B cell (primary cell): Measurements from ENCODE around the gene IFNL3. TPM values are rescaled to one million over a fixed set of nuclear protein-coding genes. Genes with fewer than 3 reads are reported as not detected.
A peak's percentile ranks its signal among the peaks of the same experiment; 100 is the strongest.

ENCODE experiments used
- ATAC-seq: fragments of 200-7000 bp; cut with Tn5 transposase; one replicate; pipeline ENCODE4 v1.10.0; 2021; ENCODE audit warnings: low read depth, mild to moderate bottlenecking, moderate number of reproducible peaks, moderate library complexity
- CTCF ChIA-PET: fragments of 350-600 bp; sonication (Branson Sonifier 250); formaldehyde crosslinking; loops from one replicate; lab custom pipeline; 2021; ENCODE audit warnings: antibody characterized with exemption, inconsistent platforms; lab: Charles Lee
- POLR2A ChIA-PET: fragments of 350-600 bp; sonication (Branson Sonifier 250); formaldehyde crosslinking; loops from one replicate; lab custom pipeline; 2021; ENCODE audit warnings: antibody characterized with exemption; lab: Charles Lee
- DNase-seq: peaks from one replicate; pipeline ENCODE4 v3.0.0; 2013
- H2AFZ ChIP-seq: 2 replicates; pipeline ENCODE4 v1.6.1; 2012; ENCODE audit warnings: mild to moderate bottlenecking, low read depth, low read length; ENCODE audit not compliant: insufficient read depth, poor library complexity, severe bottlenecking
- H3K27ac ChIP-seq, 2 donors: 1 replicate in 1 of 2; 2 replicates in 1 of 2; pipeline ENCODE4 v1.5.1; 2012 to 2013; ENCODE audit warnings: low read length in 2 of 2, mild to moderate bottlenecking in 2 of 2, moderate library complexity in 1 of 2
- H3K27me3 ChIP-seq, 4 experiments: fragments of 200-600 bp in 1 of 4; sonication (generic) in 1 of 4; replicated peaks in 1 of 4; 1 replicate in 2 of 4; 2 replicates in 2 of 4; pipeline versions ENCODE4 v1.6.1 to v1.7.0; 2013 to 2016; ENCODE audit warnings: low read length in 3 of 4, mild to moderate bottlenecking in 2 of 4, mixed read lengths in 1 of 4, moderate library complexity in 1 of 4; ENCODE audit not compliant: insufficient read depth in 4 of 4, control insufficient read depth in 3 of 4; ENCODE audit errors: control extremely low read depth in 1 of 4
- H3K36me3 ChIP-seq, 2 experiments: replicated peaks in 1 of 2; 1 replicate in 1 of 2; 2 replicates in 1 of 2; pipeline versions ENCODE4 v1.6.1 to v1.7.1; 2013; ENCODE audit warnings: low read length in 1 of 2; ENCODE audit not compliant: insufficient read depth in 2 of 2, control insufficient read depth in 1 of 2; ENCODE audit errors: control extremely low read depth in 1 of 2, extremely low read depth in 1 of 2
- H3K4me1 ChIP-seq, 2 donors: fragments of 200-600 bp in 1 of 2; sonication (generic) in 1 of 2; 1 replicate in 1 of 2; 2 replicates in 1 of 2; pipeline versions ENCODE4 v1.5.1 to v1.6.1; 2013 to 2017; ENCODE audit warnings: low read length in 2 of 2; ENCODE audit not compliant: control insufficient read depth in 2 of 2, insufficient read depth in 2 of 2
- H3K4me2 ChIP-seq: replicated peaks from 2 replicates; pipeline ENCODE3; 2012; ENCODE audit warnings: mild to moderate bottlenecking, low read depth, low read length; ENCODE audit not compliant: poor library complexity, severe bottlenecking
- H3K4me3 ChIP-seq, 5 experiments: fragments of 200-600 bp in 1 of 5; sonication (generic) in 1 of 5; 1 replicate in 3 of 5; 2 replicates in 2 of 5; pipeline versions ENCODE4 v1.5.1 to v1.7.0; 2011 to 2016; ENCODE audit warnings: low read length in 4 of 5, mild to moderate bottlenecking in 4 of 5, low read depth in 2 of 5, control low read depth in 1 of 5, moderate library complexity in 1 of 5; ENCODE audit not compliant: insufficient read depth in 1 of 5; ENCODE audit errors: control extremely low read depth in 1 of 5, extremely low read depth in 1 of 5
- H3K79me2 ChIP-seq: fragments of 200-600 bp; sonication (generic); one replicate; pipeline ENCODE4 v1.6.0; 2016; ENCODE audit warnings: low read length; ENCODE audit not compliant: control insufficient read depth, insufficient read depth
- H3K9ac ChIP-seq: fragments of 200-600 bp; sonication (generic); 2 replicates; pipeline ENCODE4 v1.6.1; 2017; ENCODE audit warnings: mild to moderate bottlenecking, low read length, moderate library complexity
- H3K9me3 ChIP-seq, 3 donors: one replicate each; pipeline versions ENCODE4 v1.6.1 to v1.7.1; 2013; ENCODE audit warnings: low read length in 2 of 3; ENCODE audit not compliant: control insufficient read depth in 2 of 3, insufficient read depth in 1 of 3; ENCODE audit errors: control extremely low read depth in 1 of 3
- H4K20me1 ChIP-seq: 2 replicates; pipeline ENCODE4 v1.6.0; 2012; ENCODE audit warnings: mild to moderate bottlenecking, low read length; ENCODE audit not compliant: insufficient read depth, control insufficient read depth, poor library complexity, severe bottlenecking
- H3K27ac Mint-ChIP-seq: one replicate; pipeline ENCODE4 v1.8.0; 2021; ENCODE audit warnings: mixed read lengths
- H3K27me3 Mint-ChIP-seq: one replicate; pipeline ENCODE4 v1.8.0; 2021; ENCODE audit warnings: mixed read lengths
- H3K4me1 Mint-ChIP-seq: one replicate; pipeline ENCODE4 v1.8.0; 2021; ENCODE audit warnings: mixed read lengths
- H3K4me3 Mint-ChIP-seq: one replicate; pipeline ENCODE4 v1.8.0; 2021; ENCODE audit warnings: mixed read lengths
- H3K9me3 Mint-ChIP-seq: one replicate; pipeline ENCODE4 v1.8.0; 2022; ENCODE audit warnings: mixed read lengths; ENCODE audit not compliant: insufficient read depth
- CTCF ChIP-seq: fragments of 200-600 bp; IDR thresholded peaks from one replicate; pipeline ENCODE4 v1.8.0; 2022; ENCODE audit warnings: antibody characterized with exemption, mild to moderate bottlenecking
- EZH2 ChIP-seq: IDR thresholded peaks from 2 replicates; pipeline ENCODE4 v1.6.1; 2012; ENCODE audit warnings: borderline replicate concordance, low read depth, mild to moderate bottlenecking, moderate library complexity, low read length; ENCODE audit not compliant: insufficient read depth, poor library complexity, severe bottlenecking
- WGBS: methylation state at CpG from one replicate; pipeline ENCODE4 v1.1.5; 2013; ENCODE audit warnings: missing lambda C conversion rate; ENCODE audit not compliant: insufficient coverage; 5-methylcytosine and 5-hydroxymethylcytosine counted together
- intact Hi-C: fragments of 100-400 bp; cut with micrococcal nuclease; formaldehyde crosslinking; loops from one replicate; pipeline ENCODE4 v1.10.0; 2022
- polyA plus RNA-seq: library from polyadenylated mRNA; depleted of rRNA; stranded (reverse); fragments of >200 nt; gene quantifications from 2 replicates; pipeline ENCODE4 v1.2.3, GENCODE V29; 2012
- total RNA-seq, 2 donors: library from RNA; stranded (reverse); fragments of 120-200 nt in 1 of 2; gene quantifications; 1 replicate in 1 of 2; 2 replicates in 1 of 2; pipeline versions ENCODE4 v1.2.3 to v1.2.4, GENCODE V29; 2013 to 2022

IFNL3 gene
- total and polyA plus RNA-seq, 2 donors (not counting 1 experiment from before 2014, with no cell fraction given) = not detected

GRCh38 chr19:39238209-39238608, 6.6 kb downstream of the IFNL3 start:
- peak overlapping the region in 1 of 2 donors; percentile 33 for H3K27ac ChIP-seq
- Mint-ChIP-seq H3K4me3 (peak overlapping the region; percentile 80), H3K4me1 (peaks cover 14% of the 10 kb centered on the region), H3K27ac (no peak overlapping the region), H3K27me3 (peaks cover 1% of the 10 kb centered on the region), H3K9me3 (no peaks in the 10 kb centered on the region)
- no peaks in the 10 kb centered on the region for H3K9me3 ChIP-seq
- ChIA-PET POLR2A (no interaction called here), CTCF (interaction anchor here (1.3 kb wide), 1 partner anchor 90 kb away, joined by 3 read pairs; no protein-coding TSS in a partner anchor)
- H3K4me2 ChIP-seq = peak overlapping the region; percentile 78
- no peaks in the 10 kb centered on the region for H4K20me1 ChIP-seq
- H3K9ac ChIP-seq = peak overlapping the region; percentile 58
- DNase-seq (no peak), ATAC-seq (no peak)
- WGBS = 92% methylated on average over 5 of the region's 6 CpGs
- intact Hi-C loops = no loop called here
- H3K27me3 ChIP-seq = no peaks in the 10 kb centered on the region
- H3K4me3 ChIP-seq = peak overlapping the region in 4 of 5 experiments; percentile 11 to 41 (median 32)
- TF ChIP-seq EZH2 (no peak), CTCF (no peak)
- H3K79me2 ChIP-seq = no peaks in the 10 kb centered on the region
- H3K4me1 ChIP-seq = peaks cover 8 to 12% of the 10 kb centered on the region in 2 donors
- no peaks in the 10 kb centered on the region for H3K36me3 ChIP-seq
- peak overlapping the region; percentile 88 for H2AFZ ChIP-seq
